MCF 10A (cell line): ENCODE data around the gene TUBB2B. TPM values are rescaled to one million over a fixed set of nuclear protein-coding genes. Genes with fewer than 3 reads are reported as not detected.

Source experiments
- BruUV-seq: library from RNA; stranded (reverse); fragments of 400-500 nt; replicated peaks from 2 replicates; lab custom pipeline; 2021; lab: Mats Ljungman, UMichigan
- CTCF ChIA-PET: fragments of 300-600 bp; sonication (Branson Sonifier 250); formaldehyde crosslinking; extraction: SDS; loops from one replicate; lab custom pipeline; 2021; ENCODE audit warnings: antibody characterized with exemption, inconsistent platforms; lab: Yijun Ruan, JAX
- POLR2A ChIA-PET: fragments of 300-600, 350-650 bp; sonication (Branson Sonifier 250); formaldehyde crosslinking; extraction: SDS; loops from one replicate; lab custom pipeline; 2020; ENCODE audit warnings: antibody characterized with exemption, inconsistent platforms; lab: Yijun Ruan, JAX
- DNase-seq: peaks from one replicate; pipeline ENCODE4 v3.0.0-alpha.2; 2018; ENCODE audit not compliant: unreplicated experiment
- H3K27ac Mint-ChIP-seq: one replicate; pipeline ENCODE4 v1.8.0; 2022; ENCODE audit warnings: mild to moderate bottlenecking, low read depth, mixed read lengths; ENCODE audit not compliant: unreplicated experiment
- H3K27me3 Mint-ChIP-seq: one replicate; pipeline ENCODE4 v1.8.0; 2022; ENCODE audit warnings: mixed read lengths; ENCODE audit not compliant: insufficient read depth, unreplicated experiment
- H3K36me3 Mint-ChIP-seq: one replicate; pipeline ENCODE4 v1.8.0; 2022; ENCODE audit warnings: mild to moderate bottlenecking, moderate library complexity, mixed read lengths; ENCODE audit not compliant: insufficient read depth, unreplicated experiment
- H3K4me1 Mint-ChIP-seq: one replicate; pipeline ENCODE4 v1.8.0; 2022; ENCODE audit warnings: mixed read lengths; ENCODE audit not compliant: insufficient read depth, unreplicated experiment
- H3K4me3 Mint-ChIP-seq: one replicate; pipeline ENCODE4 v1.8.0; 2022; ENCODE audit warnings: mild to moderate bottlenecking, moderate library complexity, mixed read lengths; ENCODE audit not compliant: unreplicated experiment
- H3K9me3 Mint-ChIP-seq: one replicate; pipeline ENCODE4 v1.8.0; 2022; ENCODE audit warnings: mixed read lengths; ENCODE audit not compliant: unreplicated experiment
- intact Hi-C: fragments of 100-400 bp; cut with micrococcal nuclease; formaldehyde crosslinking; loops from 2 replicates; pipeline ENCODE4 v1.14.1; 2022
- total RNA-seq: library from RNA; stranded (reverse); gene quantifications from 2 replicates; pipeline ENCODE4 v1.2.3, GENCODE V29; 2022
- TF ChIP-seq, protein P1 (sequence below): fragments of 200-600 bp; IDR thresholded peaks from one replicate; pipeline ENCODE4 v1.8.0; 2022; ENCODE audit warnings: antibody characterized with exemption, mild to moderate bottlenecking; ENCODE audit not compliant: unreplicated experiment

The TUBB2B gene
- total RNA-seq, 1 experiment from 2014 or later: 0.47 TPM

DNA sequence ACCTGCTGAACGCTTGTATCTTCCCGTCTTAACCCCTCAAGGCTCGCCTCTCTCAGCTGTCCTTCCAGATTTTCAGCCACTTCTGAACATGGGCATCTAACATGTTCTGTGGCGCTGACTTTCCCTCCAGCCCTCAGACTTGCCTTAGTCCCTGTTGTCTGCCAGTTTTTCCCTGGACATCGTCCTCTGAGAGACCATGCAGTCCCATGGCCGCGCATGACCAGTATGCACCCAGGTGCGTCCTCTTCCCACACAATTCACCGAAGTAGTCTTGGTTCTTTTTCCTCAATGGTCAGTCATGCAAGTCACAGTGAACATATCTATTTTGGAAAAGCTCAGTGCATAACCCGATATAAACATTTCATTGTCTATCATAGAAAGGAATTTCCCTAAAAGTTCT lies 9.2 kb downstream of the TUBB2B start:
- DNase-seq: no peak
- no peaks in the 10 kb centered on the region for H3K4me1 Mint-ChIP-seq
- TF ChIP-seq, protein P1, sequence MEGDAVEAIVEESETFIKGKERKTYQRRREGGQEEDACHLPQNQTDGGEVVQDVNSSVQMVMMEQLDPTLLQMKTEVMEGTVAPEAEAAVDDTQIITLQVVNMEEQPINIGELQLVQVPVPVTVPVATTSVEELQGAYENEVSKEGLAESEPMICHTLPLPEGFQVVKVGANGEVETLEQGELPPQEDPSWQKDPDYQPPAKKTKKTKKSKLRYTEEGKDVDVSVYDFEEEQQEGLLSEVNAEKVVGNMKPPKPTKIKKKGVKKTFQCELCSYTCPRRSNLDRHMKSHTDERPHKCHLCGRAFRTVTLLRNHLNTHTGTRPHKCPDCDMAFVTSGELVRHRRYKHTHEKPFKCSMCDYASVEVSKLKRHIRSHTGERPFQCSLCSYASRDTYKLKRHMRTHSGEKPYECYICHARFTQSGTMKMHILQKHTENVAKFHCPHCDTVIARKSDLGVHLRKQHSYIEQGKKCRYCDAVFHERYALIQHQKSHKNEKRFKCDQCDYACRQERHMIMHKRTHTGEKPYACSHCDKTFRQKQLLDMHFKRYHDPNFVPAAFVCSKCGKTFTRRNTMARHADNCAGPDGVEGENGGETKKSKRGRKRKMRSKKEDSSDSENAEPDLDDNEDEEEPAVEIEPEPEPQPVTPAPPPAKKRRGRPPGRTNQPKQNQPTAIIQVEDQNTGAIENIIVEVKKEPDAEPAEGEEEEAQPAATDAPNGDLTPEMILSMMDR: no peak
- no peak overlapping the region for H3K27ac Mint-ChIP-seq
- no TSS peak for BruUV-seq
- peaks cover 51% of the 10 kb centered on the region for H3K27me3 Mint-ChIP-seq
- peaks cover 6% of the 10 kb centered on the region for H3K36me3 Mint-ChIP-seq
- ChIA-PET POLR2A (no interaction called here), CTCF (no interaction called here)
- intact Hi-C loops: no loop called here
- H3K9me3 Mint-ChIP-seq: peaks cover 10% of the 10 kb centered on the region
- no peak overlapping the region for H3K4me3 Mint-ChIP-seq

DNA sequence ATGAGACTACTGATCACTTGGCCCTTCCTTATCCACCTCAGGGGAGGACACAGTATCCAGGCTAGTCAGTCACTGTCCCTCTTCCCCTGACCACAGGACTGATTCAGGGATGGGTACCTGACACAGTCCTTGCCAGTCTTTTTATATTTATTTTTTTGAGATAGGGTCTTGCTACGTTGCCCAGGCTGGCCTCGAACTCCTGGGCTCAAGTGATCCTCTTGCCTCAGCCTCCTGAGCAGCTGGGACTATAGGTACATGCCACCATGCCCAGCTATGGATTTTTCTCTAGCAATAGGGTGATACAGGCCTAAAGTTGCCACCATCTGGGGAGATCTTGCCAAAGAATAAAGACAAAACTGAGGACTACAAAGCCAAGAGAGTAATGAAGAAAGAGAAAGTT lies 10.2 kb downstream of the TUBB2B start:
- H3K27ac Mint-ChIP-seq: no peak overlapping the region
- no peak for DNase-seq
- no TSS peak for BruUV-seq
- intact Hi-C loops: no loop called here
- H3K9me3 Mint-ChIP-seq: peaks cover 8% of the 10 kb centered on the region
- TF ChIP-seq, protein P1: no peak
- CTCF ChIA-PET: interaction anchor here (1.1 kb wide), 1 partner anchor 91 kb away, joined by 3 read pairs; no protein-coding TSS in a partner anchor
- POLR2A ChIA-PET: no interaction called here
- peaks cover 6% of the 10 kb centered on the region for H3K36me3 Mint-ChIP-seq
- H3K27me3 Mint-ChIP-seq: peaks cover 51% of the 10 kb centered on the region
- H3K4me1 Mint-ChIP-seq: no peaks in the 10 kb centered on the region
- no peak overlapping the region for H3K4me3 Mint-ChIP-seq

DNA sequence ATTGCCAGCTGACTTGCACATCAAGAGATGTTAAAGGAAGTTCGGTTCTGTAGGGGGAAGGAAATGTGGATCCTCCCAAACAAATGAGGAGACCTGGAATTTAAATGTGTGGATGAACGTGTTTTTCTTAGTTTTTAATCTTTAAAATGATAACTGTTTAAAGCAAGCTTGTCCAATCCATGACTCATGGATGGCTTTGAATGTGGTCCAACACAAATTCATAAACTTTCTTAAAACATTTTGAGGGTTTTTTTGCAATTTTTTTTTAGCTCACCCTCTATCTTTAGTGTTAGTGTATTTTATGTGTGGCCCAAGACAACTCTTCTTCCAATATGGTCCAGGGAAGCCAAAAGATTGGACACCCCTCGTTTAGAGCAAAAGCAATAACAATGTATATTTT lies 12.6 kb downstream of the TUBB2B start:
- H3K4me3 Mint-ChIP-seq: no peak overlapping the region
- H3K36me3 Mint-ChIP-seq: peaks cover 6% of the 10 kb centered on the region
- TF ChIP-seq, protein P1: no peak
- H3K4me1 Mint-ChIP-seq: no peaks in the 10 kb centered on the region
- intact Hi-C loops: no loop called here
- CTCF ChIA-PET: interaction anchor here (1.0 kb wide), 1 partner anchor 89 kb away, joined by 3 read pairs; no protein-coding TSS in a partner anchor
- no peaks in the 10 kb centered on the region for H3K9me3 Mint-ChIP-seq
- no peak overlapping the region for H3K27ac Mint-ChIP-seq
- H3K27me3 Mint-ChIP-seq: peaks cover 39% of the 10 kb centered on the region
- POLR2A ChIA-PET: interaction anchor here (0.6 to 1.4 kb wide), 2 partner anchors 58 to 98 kb away, joined by 3 to 4 read pairs; no protein-coding TSS in a partner anchor
- BruUV-seq: no TSS peak
- peak; percentile 17 for DNase-seq

DNA sequence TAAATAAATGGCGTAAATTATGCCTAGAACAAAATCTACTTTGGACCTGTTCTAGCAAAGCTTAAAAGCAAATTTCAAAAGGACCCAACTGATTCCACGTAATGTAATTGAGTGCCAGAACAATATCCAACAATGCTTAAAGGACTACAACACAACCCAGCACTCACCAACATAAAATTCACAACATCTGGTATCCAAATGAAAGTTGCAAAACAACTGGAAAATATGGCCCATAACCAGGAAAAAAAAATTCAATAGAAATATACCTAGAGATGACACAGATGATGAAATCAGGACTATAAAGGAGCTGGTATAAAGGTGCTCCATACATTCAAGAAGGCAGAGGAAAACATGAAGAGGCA lies 14.1 kb downstream of the TUBB2B start:
- Mint-ChIP-seq H3K9me3 (no peaks in the 10 kb centered on the region), H3K27ac (no peak overlapping the region), H3K4me1 (peaks cover 13% of the 10 kb centered on the region), H3K4me3 (no peak overlapping the region), H3K36me3 (peaks cover 6% of the 10 kb centered on the region), H3K27me3 (peaks cover 23% of the 10 kb centered on the region)
- BruUV-seq: no TSS peak
- intact Hi-C loops: no loop called here
- CTCF ChIA-PET: no interaction called here
- no peak for DNase-seq
- POLR2A ChIA-PET: no interaction called here
- TF ChIP-seq, protein P1: no peak
